ENCODE results near the gene SCAMP1. TPM values are rescaled to one million over a fixed set of nuclear protein-coding genes. Genes with fewer than 3 reads are reported as not detected.
A peak's percentile ranks its signal among the peaks of the same experiment; 100 is the strongest.

The SCAMP1 gene
- total RNA-seq, 1 experiment from 2014 or later: 26.4 TPM

DNA sequence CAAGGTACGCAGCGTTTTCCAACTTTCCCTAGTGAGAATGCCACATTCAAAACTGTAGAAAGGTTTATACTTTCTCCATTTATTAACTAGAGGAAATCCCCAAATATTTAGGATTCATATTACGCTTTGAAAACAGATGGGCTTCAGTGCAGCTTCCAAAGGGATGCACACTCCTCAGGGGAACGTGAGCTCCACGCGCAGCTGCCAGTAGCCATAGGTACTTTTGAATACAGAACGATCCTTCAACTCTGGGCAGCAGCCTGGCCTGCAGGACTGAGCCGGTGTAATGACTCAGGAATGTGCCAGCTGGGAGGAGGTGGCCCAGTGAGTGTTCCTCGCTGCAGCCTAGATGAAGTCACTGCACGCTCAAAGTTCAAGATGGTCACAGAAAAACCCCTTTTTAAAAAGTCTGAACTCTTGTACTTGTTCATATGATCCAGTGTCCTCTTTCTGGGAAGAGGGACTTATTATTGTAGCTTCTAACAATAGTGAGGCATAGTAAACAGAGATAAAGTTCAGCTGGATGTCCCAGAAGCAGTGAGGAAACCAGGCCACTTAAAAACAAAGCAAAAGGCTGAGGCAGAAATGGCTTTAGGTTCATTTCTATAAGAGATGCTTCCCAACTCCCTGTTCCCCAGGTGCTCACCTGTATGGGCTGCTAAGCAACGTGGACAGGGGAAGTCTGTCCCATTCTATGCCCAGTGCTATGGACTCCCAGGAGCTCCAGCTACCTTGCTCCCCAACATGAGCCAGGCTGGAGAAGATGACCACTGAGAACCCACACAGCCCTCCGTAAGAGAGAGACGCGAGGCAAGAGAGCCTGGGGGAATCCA, 158.2 kb downstream of the SCAMP1 start:
- Histone ChIP-seq H4K20me1 (ENCODE audit: low read length) (no peaks in the 10 kb centered on the region), H2AFZ (ENCODE audit: low read length) (no peak overlapping the region), H3K4me2 (ENCODE audit: low read length) (peak overlapping the region; percentile 69), H3K4me3 (ENCODE audit: low read length) (no peak overlapping the region), H3K27ac (ENCODE audit: low read length) (peak overlapping the region; percentile 90), H3K9ac (ENCODE audit: low read length) (peak overlapping the region; percentile 59), H3F3A (ENCODE audit: low read length, unreplicated experiment) (no peaks in the 10 kb centered on the region), H3K9me3 (ENCODE audit: low read length) (no peaks in the 10 kb centered on the region), H3K9me2 (replicated peaks; ENCODE audit: low read length) (no peaks in the 10 kb centered on the region), H3K79me2 (ENCODE audit: low read length) (no peaks in the 10 kb centered on the region), H3K36me3 (ENCODE audit: low read depth, low read length) (no peaks in the 10 kb centered on the region), H3K4me1 (ENCODE audit: insufficient read depth, low read length) (peaks cover 45% of the 10 kb centered on the region), H3K27me3 (ENCODE audit: low read length) (no peaks in the 10 kb centered on the region)
- peak; percentile 73 for DNase-seq
- POLR2A ChIA-PET (ENCODE audit: unreplicated experiment): interaction anchor here (0.6 kb wide), 1 partner anchor 129 kb away, joined by 3 read pairs; no protein-coding TSS in a partner anchor
- CTCF ChIA-PET: no interaction called here
- ATAC-seq: peak; percentile 79
- intact Hi-C loops (cut with micrococcal nuclease): no loop called here
- no TSS peak for BruUV-seq (replicated peaks)
- no peak for TF ChIP-seq EZH2phosphoT487 (IDR thresholded peaks at IDR 0.05; ENCODE audit: borderline replicate concordance, low read length)
- TF ChIP-seq EZH2 (IDR thresholded peaks at IDR 0.05; ENCODE audit: low read length, unreplicated experiment): no peak
- TF ChIP-seq, protein P1, sequence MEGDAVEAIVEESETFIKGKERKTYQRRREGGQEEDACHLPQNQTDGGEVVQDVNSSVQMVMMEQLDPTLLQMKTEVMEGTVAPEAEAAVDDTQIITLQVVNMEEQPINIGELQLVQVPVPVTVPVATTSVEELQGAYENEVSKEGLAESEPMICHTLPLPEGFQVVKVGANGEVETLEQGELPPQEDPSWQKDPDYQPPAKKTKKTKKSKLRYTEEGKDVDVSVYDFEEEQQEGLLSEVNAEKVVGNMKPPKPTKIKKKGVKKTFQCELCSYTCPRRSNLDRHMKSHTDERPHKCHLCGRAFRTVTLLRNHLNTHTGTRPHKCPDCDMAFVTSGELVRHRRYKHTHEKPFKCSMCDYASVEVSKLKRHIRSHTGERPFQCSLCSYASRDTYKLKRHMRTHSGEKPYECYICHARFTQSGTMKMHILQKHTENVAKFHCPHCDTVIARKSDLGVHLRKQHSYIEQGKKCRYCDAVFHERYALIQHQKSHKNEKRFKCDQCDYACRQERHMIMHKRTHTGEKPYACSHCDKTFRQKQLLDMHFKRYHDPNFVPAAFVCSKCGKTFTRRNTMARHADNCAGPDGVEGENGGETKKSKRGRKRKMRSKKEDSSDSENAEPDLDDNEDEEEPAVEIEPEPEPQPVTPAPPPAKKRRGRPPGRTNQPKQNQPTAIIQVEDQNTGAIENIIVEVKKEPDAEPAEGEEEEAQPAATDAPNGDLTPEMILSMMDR (conservative IDR thresholded peaks at IDR 0.05; ENCODE audit: low read depth, low read length): no peak

DNA sequence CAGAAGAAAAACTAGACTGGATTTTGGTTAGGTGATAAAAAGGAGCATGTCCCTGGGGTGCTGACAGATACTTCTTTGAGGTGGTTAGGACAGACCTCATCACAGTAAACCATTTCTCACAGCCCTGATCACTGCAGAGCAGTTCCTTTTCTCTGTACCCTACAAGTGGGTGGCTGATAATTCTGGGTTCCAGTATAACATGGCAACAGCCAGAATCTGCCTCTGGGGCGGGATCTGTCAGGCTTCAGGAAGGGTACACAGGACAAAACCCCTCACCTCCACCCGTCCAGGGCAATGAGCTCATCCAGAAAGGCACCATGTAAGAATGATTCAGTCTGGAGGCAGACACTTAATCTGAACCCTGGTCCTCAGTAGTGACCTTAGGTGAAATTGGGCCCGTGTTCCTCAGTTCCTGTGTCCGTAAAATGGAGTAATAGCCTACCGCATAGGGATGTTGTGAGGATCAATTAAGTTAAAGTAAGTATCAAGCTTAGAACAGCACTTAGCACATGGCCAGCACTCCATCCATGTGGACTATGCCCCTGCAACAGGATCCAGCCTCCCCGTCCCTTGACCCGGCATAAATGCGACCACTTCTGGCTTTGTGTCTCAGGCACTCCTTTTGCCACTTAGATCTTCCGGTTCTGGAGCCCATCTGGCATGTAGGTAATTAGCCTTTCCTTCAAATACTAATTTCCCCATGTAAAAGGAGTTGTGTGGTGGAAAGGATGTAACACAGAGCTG, 159.0 kb downstream of the SCAMP1 start:
- Histone ChIP-seq H3F3A (ENCODE audit: low read length, unreplicated experiment) (no peaks in the 10 kb centered on the region), H3K79me2 (ENCODE audit: low read length) (no peaks in the 10 kb centered on the region), H3K4me2 (ENCODE audit: low read length) (peak overlapping the region; percentile 69; the same call in 1 of the 2 replicates), H3K4me1 (ENCODE audit: insufficient read depth, low read length) (peaks cover 37% of the 10 kb centered on the region), H3K9me3 (ENCODE audit: low read length) (no peaks in the 10 kb centered on the region), H3K9me2 (replicated peaks; ENCODE audit: low read length) (no peaks in the 10 kb centered on the region), H4K20me1 (ENCODE audit: low read length) (no peaks in the 10 kb centered on the region), H3K36me3 (ENCODE audit: low read depth, low read length) (no peaks in the 10 kb centered on the region), H2AFZ (ENCODE audit: low read length) (no peak overlapping the region), H3K27ac (ENCODE audit: low read length) (peak overlapping the region; percentile 90), H3K9ac (ENCODE audit: low read length) (peak overlapping the region; percentile 59), H3K27me3 (ENCODE audit: low read length) (no peaks in the 10 kb centered on the region), H3K4me3 (ENCODE audit: low read length) (no peak overlapping the region)
- ATAC-seq (no peak), DNase-seq (no peak)
- TF ChIP-seq, protein P1 (conservative IDR thresholded peaks at IDR 0.05; ENCODE audit: low read depth, low read length): no peak
- TF ChIP-seq EZH2 (IDR thresholded peaks at IDR 0.05; ENCODE audit: low read length, unreplicated experiment) (no peak), EZH2phosphoT487 (IDR thresholded peaks at IDR 0.05; ENCODE audit: borderline replicate concordance, low read length) (no peak)
- intact Hi-C loops (cut with micrococcal nuclease): no loop called here
- CTCF ChIA-PET: no interaction called here
- BruUV-seq (replicated peaks): no TSS peak
- POLR2A ChIA-PET (ENCODE audit: unreplicated experiment): no interaction called here

Measured in PC-3 (cell line).